GM12878 (cell line): ENCODE data around the gene MAS1L. TPM values are rescaled to one million over a fixed set of nuclear protein-coding genes. Genes with fewer than 3 reads are reported as not detected.

Source experiments
- ATAC-seq: fragments of 200-7000 bp; cut with Tn5 transposase; 3 replicates; pipeline ENCODE4 v1.9.1; 2020; ENCODE audit warnings: mild to moderate bottlenecking, moderate library complexity
- BruUV-seq: library from RNA; stranded (reverse); fragments of 400-500 nt; replicated peaks from 2 replicates; lab custom pipeline; 2021; lab: Mats Ljungman, UMichigan
- CTCF ChIA-PET: fragments of 300-600 bp; sonication (Branson Sonifier 250); formaldehyde crosslinking; extraction: SDS; loops from one replicate; lab custom pipeline; 2021; ENCODE audit warnings: inconsistent platforms; lab: Yijun Ruan, JAX
- POLR2A ChIA-PET: fragments of 350-600 bp; formaldehyde crosslinking; extraction: SDS; loops from one replicate; lab custom pipeline; 2021; ENCODE audit warnings: inconsistent platforms; lab: Charles Lee
- RAD21 ChIA-PET: fragments of 300-600 bp; sonication (Branson Sonifier 250); formaldehyde crosslinking; loops from one replicate; lab custom pipeline; 2023; ENCODE audit warnings: antibody characterized with exemption; ENCODE audit not compliant: unreplicated experiment; lab: Charles Lee
- SMC1A ChIA-PET: fragments of 300-600 bp; sonication (Branson Sonifier 250); formaldehyde crosslinking; loops from one replicate; lab custom pipeline; 2023; ENCODE audit not compliant: unreplicated experiment, uncharacterized antibody; lab: Charles Lee
- DNase-seq: peaks from one replicate; pipeline ENCODE4 v3.0.0-alpha.2; 2011; ENCODE audit warnings: low read depth, low spot score
- FAIRE-seq: peaks from 3 replicates; lab custom pipeline; 2011; peaks lifted over from hg19 to GRCh38; lab: Jason Lieb, UNC
- H2AFZ ChIP-seq: 2 replicates; pipeline ENCODE4 v1.6.0; 2011; ENCODE audit warnings: low read depth, low read length, control low read depth; ENCODE audit not compliant: control insufficient read depth
- H3K27ac ChIP-seq: 2 replicates; pipeline ENCODE4 v1.5.1; 2011; ENCODE audit warnings: control low read depth; ENCODE audit not compliant: control insufficient read depth, insufficient read depth
- H3K27me3 ChIP-seq, 2 experiments: replicated peaks in 1 of 2; 2 replicates each; pipeline versions ENCODE4 v1.6.0 to v1.6.1; 2011; ENCODE audit warnings: low read length in 1 of 2; ENCODE audit not compliant: control insufficient read depth in 2 of 2, insufficient read depth in 2 of 2
- H3K36me3 ChIP-seq, 2 experiments: 2 replicates each; pipeline ENCODE4 v1.5.1; 2011; ENCODE audit warnings: low read length in 1 of 2; ENCODE audit not compliant: control insufficient read depth in 2 of 2, insufficient read depth in 2 of 2
- H3K4me1 ChIP-seq: 2 replicates; pipeline ENCODE4 v1.6.1; 2011; ENCODE audit warnings: mild to moderate bottlenecking, low read length, moderate library complexity, mixed read lengths; ENCODE audit not compliant: control insufficient read depth, insufficient read depth
- H3K4me2 ChIP-seq: 2 replicates; pipeline ENCODE4 v1.6.0; 2011; ENCODE audit warnings: control low read depth; ENCODE audit not compliant: control insufficient read depth, insufficient read depth
- H3K4me3 ChIP-seq: fragments of 200-600 bp; sonication (generic); 2 replicates; pipeline ENCODE4 v1.5.1; 2016
- H3K79me2 ChIP-seq: 2 replicates; pipeline ENCODE4 v1.6.0; 2011; ENCODE audit warnings: low read length; ENCODE audit not compliant: control insufficient read depth, insufficient read depth
- H3K9ac ChIP-seq: 2 replicates; pipeline ENCODE4 v1.8.0; 2011; ENCODE audit warnings: low read length, control low read depth, mixed read lengths; ENCODE audit not compliant: control insufficient read depth, insufficient read depth
- H3K9me3 ChIP-seq: replicated peaks from 3 replicates; pipeline ENCODE4 v1.5.1; 2011; ENCODE audit warnings: mild to moderate bottlenecking, low read length; ENCODE audit not compliant: control insufficient read depth, insufficient read depth
- H4K20me1 ChIP-seq: 2 replicates; pipeline ENCODE4 v1.6.0; 2011; ENCODE audit not compliant: control insufficient read depth, insufficient read depth
- BHLHE40 ChIP-seq, 2 experiments: fragments of 450-650 bp in 1 of 2; IDR thresholded peaks; 2 replicates each; pipeline ENCODE4 v1.6.1; 2011 to 2017; ENCODE audit warnings: low read depth in 2 of 2, borderline replicate concordance in 1 of 2, improper control_type of control experiment in 1 of 2, low read length in 1 of 2, mild to moderate bottlenecking in 1 of 2
- CHD2 ChIP-seq: IDR thresholded peaks from 2 replicates; pipeline ENCODE4 v1.6.1; 2011; ENCODE audit warnings: low read depth, low read length, improper control_type of control experiment, borderline replicate concordance
- CREM ChIP-seq: IDR thresholded peaks from 2 replicates; pipeline ENCODE4 v1.6.1; 2014; ENCODE audit warnings: antibody characterized with exemption, low read depth
- EP300 ChIP-seq, 2 experiments: fragments of 150-350 bp in 1 of 2; IDR thresholded peaks; 2 replicates each; pipeline ENCODE4 v1.6.1; 2011 to 2012; ENCODE audit warnings: low read depth in 2 of 2, low read length in 2 of 2, borderline replicate concordance in 1 of 2, improper control_type of control experiment in 1 of 2, inconsistent platforms in 1 of 2; ENCODE audit not compliant: control insufficient read depth in 1 of 2
- ESRRA ChIP-seq: IDR thresholded peaks from 2 replicates; pipeline ENCODE4 v1.6.1; 2012; ENCODE audit warnings: mild to moderate bottlenecking, low read length, improper control_type of control experiment
- MYC ChIP-seq: IDR thresholded peaks from 2 replicates; pipeline ENCODE4 v1.6.1; 2011; ENCODE audit warnings: mild to moderate bottlenecking, low read length, moderate library complexity, inconsistent platforms; ENCODE audit not compliant: insufficient read depth, insufficient replicate concordance, insufficient read length, severe bottlenecking
- NKRF ChIP-seq: fragments of 450-650 bp; conservative IDR thresholded peaks from 2 replicates; pipeline ENCODE4 v1.6.1; 2017; ENCODE audit warnings: mild to moderate bottlenecking, moderate library complexity
- POLR2AphosphoS2 ChIP-seq: IDR thresholded peaks from 2 replicates; pipeline ENCODE4 v1.6.1; 2011; ENCODE audit warnings: low read depth, mild to moderate bottlenecking, low read length, improper control_type of control experiment, moderate library complexity
- SIX5 ChIP-seq: IDR thresholded peaks from 2 replicates; pipeline ENCODE4 v1.6.1; 2011; ENCODE audit warnings: mild to moderate bottlenecking, low read depth, low read length, moderate library complexity; ENCODE audit not compliant: severe bottlenecking
- SP1 ChIP-seq: IDR thresholded peaks from one replicate; pipeline ENCODE4 v1.6.1; 2011; ENCODE audit warnings: low read depth, low read length
- ZNF217 ChIP-seq: fragments of 450-650 bp; IDR thresholded peaks from 2 replicates; pipeline ENCODE4 v1.6.1; 2017; ENCODE audit warnings: antibody characterized with exemption, mild to moderate bottlenecking
- WGBS: methylation state at CpG from one replicate; pipeline ENCODE4 v1.1.6; 2016; ENCODE audit warnings: low lambda C conversion rate; ENCODE audit not compliant: insufficient replicate concordance, insufficient coverage; ENCODE audit errors: missing lambda C conversion rate; 5-methylcytosine and 5-hydroxymethylcytosine counted together
- in situ Hi-C: fragments of 300-500 bp; cut with MboI; formaldehyde crosslinking; loops from 9 replicates; pipeline ENCODE4 v1.14.3; 2018; ENCODE audit warnings: mixed read lengths
- intact Hi-C: fragments of 100-400 bp; cut with micrococcal nuclease; formaldehyde crosslinking; loops from one replicate; pipeline ENCODE4 v1.14.2; 2022; ENCODE audit not compliant: unreplicated experiment
- polyA plus RNA-seq, 11 experiments: library from polyadenylated mRNA; depleted of rRNA in 4 of 11; unstranded in 6 of 11; stranded (reverse) in 5 of 11; fragments of >200 nt; fragmentation: Nextera tagmentation in 4 of 11; fragmentation: Illumina TruSeq in 1 of 11; extraction: Ambion mirVana in 4 of 11; extraction: Trizol in 1 of 11; gene quantifications; 1 replicate in 1 of 11; 2 replicates in 10 of 11; pipeline versions ENCODE4 v1.2.1 to v1.2.3, GENCODE V29; 2011 to 2016; ENCODE audit warnings: inconsistent platforms in 2 of 11, missing spikeins in 2 of 11, low read depth in 1 of 11
- total RNA-seq, 4 experiments: library from RNA; depleted of rRNA in 3 of 4; stranded (reverse); fragments of >200 nt in 3 of 4; fragmentation: Illumina TruSeq in 1 of 4; extraction: Trizol in 1 of 4; gene quantifications; 2 replicates each; pipeline versions ENCODE4 v1.2.1 to v1.2.3, GENCODE V29; 2013 to 2021

The MAS1L gene
- total and polyA plus RNA-seq, 10 of the 15 experiments (the other 5 are each of a cell fraction or from before 2014, with no cell fraction given): not detected

- no peak overlapping the region for H3K4me3 ChIP-seq
- ChIA-PET CTCF (no interaction called here), POLR2A (no interaction called here), SMC1A (interaction anchor here (1.3 kb wide), 1 partner anchor 44 kb away, joined by 4 read pairs; no protein-coding TSS in a partner anchor), RAD21 (no interaction called here)
- no peaks in the 10 kb centered on the region for H3K9me3 ChIP-seq
- no peaks in the 10 kb centered on the region for H3K36me3 ChIP-seq
- H3K9ac ChIP-seq: no peak overlapping the region
- BruUV-seq: no TSS peak
- no peaks in the 10 kb centered on the region for H3K4me1 ChIP-seq
- 0 out of 4 replicates have a peak, but pooled peaks cover 0 to 3% of the 10 kb centered on the region in 2 experiments for H3K27me3 ChIP-seq
- no peak overlapping the region for H3K27ac ChIP-seq
- no peak overlapping the region for H3K4me2 ChIP-seq
- H4K20me1 ChIP-seq: no peaks in the 10 kb centered on the region
- intact Hi-C loops: no loop called here
- H2AFZ ChIP-seq: no peak overlapping the region
- DNase-seq: no peak
- FAIRE-seq: no peak
- H3K79me2 ChIP-seq: no peaks in the 10 kb centered on the region
- no peak for ATAC-seq
- WGBS: 0% methylated on average over 1 of the region's 1 CpG
- in situ Hi-C loops: no loop called here
- TF ChIP-seq SP1 (no peak), CHD2 (no peak), CREM (no peak), EP300 (IDR thresholded peaks at IDR 0.05; ENCODE audit: borderline replicate concordance in 1 of 2, control insufficient read depth in 1 of 2, low read depth in 2 of 2, low read length in 2 of 2) (no peak)
These were observed 37.5 kb upstream of the MAS1L start for GRCh38 chr6:29525311-29525639.

- ChIA-PET SMC1A (interaction anchor here (1.3 kb wide), 1 partner anchor 44 kb away, joined by 4 read pairs; no protein-coding TSS in a partner anchor), RAD21 (no interaction called here), POLR2A (no interaction called here), CTCF (no interaction called here)
- WGBS: 14% methylated on average over 7 of the region's 7 CpGs
- H3K79me2 ChIP-seq: no peaks in the 10 kb centered on the region
- BruUV-seq: no TSS peak
- ATAC-seq (no peak), FAIRE-seq (no peak), DNase-seq (no peak)
- in situ Hi-C loops (no loop called here), intact Hi-C loops (no loop called here)
- no peaks in the 10 kb centered on the region for H4K20me1 ChIP-seq
- H3K9me3 ChIP-seq: no peaks in the 10 kb centered on the region
- H3K4me2 ChIP-seq: no peak overlapping the region
- no peaks in the 10 kb centered on the region for H3K4me1 ChIP-seq
- 0 out of 4 replicates have a peak, but pooled peaks cover 0 to 3% of the 10 kb centered on the region in 2 experiments for H3K27me3 ChIP-seq
- no peak overlapping the region for H3K27ac ChIP-seq
- H3K36me3 ChIP-seq: no peaks in the 10 kb centered on the region
- H2AFZ ChIP-seq: no peak overlapping the region
- H3K9ac ChIP-seq: no peak overlapping the region
- no peak overlapping the region for H3K4me3 ChIP-seq
- no peak for TF ChIP-seq POLR2AphosphoS2
- no peak for TF ChIP-seq MYC
- TF ChIP-seq ZNF217: no peak
- TF ChIP-seq BHLHE40 (IDR thresholded peaks at IDR 0.05; ENCODE audit: borderline replicate concordance in 1 of 2, low read depth in 2 of 2, low read length in 1 of 2): no peak
- no peak for TF ChIP-seq NKRF
- TF ChIP-seq SIX5: no peak
- TF ChIP-seq ESRRA: no peak
These were observed 36.9 kb upstream of the MAS1L start for GRCh38 chr6:29524444-29525310.
